ENCODE data around the gene MOB3B. TPM values are rescaled to one million over a fixed set of nuclear protein-coding genes. Genes with fewer than 3 reads are reported as not detected.

Gene MOB3B
- total and polyA plus RNA-seq, 2 of the 13 experiments (the other 11 are each of a cell fraction or from before 2014, with no cell fraction given) = 0.03 to 0.09 TPM

DNA sequence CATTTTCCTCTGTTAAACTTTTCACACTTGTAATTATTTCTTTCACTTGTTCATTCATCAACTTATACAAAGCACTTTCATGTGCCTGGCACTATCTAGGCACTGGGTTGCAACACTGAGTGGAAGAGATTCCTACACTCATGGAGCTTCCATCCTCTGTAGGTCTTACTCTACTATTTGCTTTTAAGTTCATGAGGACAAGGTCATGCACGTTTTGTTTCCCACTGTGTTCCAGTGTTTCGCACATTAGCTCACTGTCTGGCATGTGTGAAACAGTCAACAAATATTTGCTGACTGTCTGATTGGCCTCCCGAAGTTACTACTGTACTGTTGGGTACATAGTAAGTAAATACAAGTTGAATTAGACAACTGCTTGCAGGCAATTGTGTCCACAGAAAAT, 93.4 kb downstream of the MOB3B start (continued):
- TF ChIP-seq, protein P1, sequence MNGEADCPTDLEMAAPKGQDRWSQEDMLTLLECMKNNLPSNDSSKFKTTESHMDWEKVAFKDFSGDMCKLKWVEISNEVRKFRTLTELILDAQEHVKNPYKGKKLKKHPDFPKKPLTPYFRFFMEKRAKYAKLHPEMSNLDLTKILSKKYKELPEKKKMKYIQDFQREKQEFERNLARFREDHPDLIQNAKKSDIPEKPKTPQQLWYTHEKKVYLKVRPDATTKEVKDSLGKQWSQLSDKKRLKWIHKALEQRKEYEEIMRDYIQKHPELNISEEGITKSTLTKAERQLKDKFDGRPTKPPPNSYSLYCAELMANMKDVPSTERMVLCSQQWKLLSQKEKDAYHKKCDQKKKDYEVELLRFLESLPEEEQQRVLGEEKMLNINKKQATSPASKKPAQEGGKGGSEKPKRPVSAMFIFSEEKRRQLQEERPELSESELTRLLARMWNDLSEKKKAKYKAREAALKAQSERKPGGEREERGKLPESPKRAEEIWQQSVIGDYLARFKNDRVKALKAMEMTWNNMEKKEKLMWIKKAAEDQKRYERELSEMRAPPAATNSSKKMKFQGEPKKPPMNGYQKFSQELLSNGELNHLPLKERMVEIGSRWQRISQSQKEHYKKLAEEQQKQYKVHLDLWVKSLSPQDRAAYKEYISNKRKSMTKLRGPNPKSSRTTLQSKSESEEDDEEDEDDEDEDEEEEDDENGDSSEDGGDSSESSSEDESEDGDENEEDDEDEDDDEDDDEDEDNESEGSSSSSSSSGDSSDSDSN (CRISPR knock-in tag; IDR thresholded peaks at IDR 0.05) = no peak
- TF ChIP-seq TP53 (CRISPR knock-in tag; conservative IDR thresholded peaks at IDR 0.05) (no peak), MIER2 (CRISPR knock-in tag; IDR thresholded peaks at IDR 0.05) (0 out of 2 replicates have a peak, but pooled peaks have one; percentile 64), MAZ (IDR thresholded peaks at IDR 0.05; ENCODE audit: borderline replicate concordance, low read depth, low read length) (no peak), MAZ (CRISPR knock-in tag; IDR thresholded peaks at IDR 0.05; ENCODE audit: low read depth) (no peak), CBX5 (CRISPR knock-in tag; IDR thresholded peaks at IDR 0.05; ENCODE audit: borderline replicate concordance) (0 out of 2 replicates have a peak, but pooled peaks have one; percentile 71), KLF16 (CRISPR knock-in tag; IDR thresholded peaks at IDR 0.05) (peak in 1 of 2 experiments; percentile 89; a peak in 2 of 4 replicates), MTF1 (CRISPR knock-in tag; IDR thresholded peaks at IDR 0.05) (no peak), ZNF556 (CRISPR knock-in tag; IDR thresholded peaks at IDR 0.05; ENCODE audit: borderline replicate concordance) (peak; percentile 50; the same call in 1 of the 2 replicates), ZNF615 (CRISPR knock-in tag; IDR thresholded peaks at IDR 0.05; ENCODE audit: borderline replicate concordance) (no peak), MLLT10 (CRISPR knock-in tag; IDR thresholded peaks at IDR 0.05) (no peak), FOXK2 (IDR thresholded peaks at IDR 0.05) (0 out of 2 replicates have a peak, but pooled peaks have one; percentile 37), MXD4 (CRISPR knock-in tag; IDR thresholded peaks at IDR 0.05) (no peak)
- TF ChIP-seq, protein P2, sequence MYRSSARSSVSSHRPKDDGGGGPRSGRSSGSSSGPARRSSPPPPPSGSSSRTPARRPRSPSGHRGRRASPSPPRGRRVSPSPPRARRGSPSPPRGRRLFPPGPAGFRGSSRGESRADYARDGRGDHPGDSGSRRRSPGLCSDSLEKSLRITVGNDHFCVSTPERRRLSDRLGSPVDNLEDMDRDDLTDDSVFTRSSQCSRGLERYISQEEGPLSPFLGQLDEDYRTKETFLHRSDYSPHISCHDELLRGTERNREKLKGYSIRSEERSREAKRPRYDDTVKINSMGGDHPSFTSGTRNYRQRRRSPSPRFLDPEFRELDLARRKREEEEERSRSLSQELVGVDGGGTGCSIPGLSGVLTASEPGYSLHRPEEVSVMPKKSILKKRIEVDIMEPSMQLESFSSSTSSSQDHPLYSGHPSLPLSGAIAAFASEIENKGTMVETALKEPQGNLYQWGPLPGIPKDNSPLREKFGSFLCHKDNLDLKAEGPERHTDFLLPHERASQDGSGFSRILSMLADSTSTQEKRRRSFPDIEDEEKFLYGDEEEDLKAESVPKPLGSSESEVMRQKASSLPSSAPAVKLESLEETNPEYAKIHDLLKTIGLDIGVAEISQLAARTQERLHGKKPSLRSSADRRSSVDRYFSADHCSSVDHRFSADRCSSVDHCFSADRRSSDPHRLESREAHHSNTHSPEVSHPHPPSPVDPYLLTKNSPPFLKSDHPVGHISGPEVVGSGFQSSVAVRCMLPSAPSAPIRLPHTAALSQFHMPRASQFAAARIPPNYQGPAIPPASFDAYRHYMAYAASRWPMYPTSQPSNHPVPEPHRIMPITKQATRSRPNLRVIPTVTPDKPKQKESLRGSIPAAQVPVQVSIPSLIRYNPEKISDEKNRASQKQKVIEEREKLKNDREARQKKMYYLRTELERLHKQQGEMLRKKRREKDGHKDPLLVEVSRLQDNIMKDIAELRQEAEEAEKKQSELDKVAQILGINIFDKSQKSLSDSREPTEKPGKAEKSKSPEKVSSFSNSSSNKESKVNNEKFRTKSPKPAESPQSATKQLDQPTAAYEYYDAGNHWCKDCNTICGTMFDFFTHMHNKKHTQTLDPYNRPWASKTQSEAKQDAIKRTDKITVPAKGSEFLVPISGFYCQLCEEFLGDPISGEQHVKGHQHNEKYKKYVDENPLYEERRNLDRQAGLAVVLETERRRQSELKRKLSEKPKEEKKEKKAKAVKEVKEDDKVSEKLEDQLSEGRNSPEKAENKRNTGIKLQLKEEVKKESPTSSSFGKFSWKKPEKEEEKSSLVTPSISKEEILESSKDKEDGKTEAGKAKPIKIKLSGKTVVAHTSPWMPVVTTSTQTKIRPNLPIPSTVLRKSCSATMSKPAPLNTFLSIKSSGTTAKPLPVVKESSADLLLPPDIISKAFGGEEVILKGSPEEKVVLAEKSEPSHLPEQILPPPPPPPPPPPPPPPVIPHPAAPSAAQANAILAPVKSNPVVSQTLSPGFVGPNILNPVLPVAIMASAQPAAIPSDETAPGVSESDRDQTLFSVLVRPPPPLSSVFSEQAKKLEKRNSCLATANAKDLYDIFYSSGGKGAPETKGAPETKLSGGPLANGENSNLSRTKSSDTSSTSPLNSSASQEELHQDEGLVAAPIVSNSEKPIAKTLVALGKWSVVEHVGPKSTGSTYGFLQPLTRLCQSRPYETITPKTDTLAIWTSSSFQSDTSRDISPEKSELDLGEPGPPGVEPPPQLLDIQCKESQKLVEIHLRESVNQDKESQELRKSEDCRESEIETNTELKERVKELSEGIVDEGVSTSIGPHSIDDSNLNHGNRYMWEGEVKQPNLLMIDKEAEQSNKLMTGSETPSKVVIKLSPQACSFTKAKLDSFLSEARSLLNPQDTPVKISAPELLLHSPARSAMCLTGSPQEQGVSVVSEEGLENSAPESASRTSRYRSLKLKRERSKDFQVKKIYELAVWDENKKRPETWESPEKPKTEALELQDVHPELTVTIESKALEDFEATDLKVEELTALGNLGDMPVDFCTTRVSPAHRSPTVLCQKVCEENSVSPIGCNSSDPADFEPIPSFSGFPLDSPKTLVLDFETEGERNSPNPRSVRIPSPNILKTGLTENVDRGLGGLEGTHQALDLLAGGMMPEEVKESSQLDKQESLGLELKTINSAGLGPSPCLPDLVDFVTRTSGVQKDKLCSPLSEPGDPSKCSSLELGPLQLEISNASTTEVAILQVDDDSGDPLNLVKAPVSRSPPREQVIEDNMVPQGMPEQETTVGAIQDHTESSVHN (CRISPR knock-in tag; IDR thresholded peaks at IDR 0.05) = no peak
- TF ChIP-seq, protein P3, sequence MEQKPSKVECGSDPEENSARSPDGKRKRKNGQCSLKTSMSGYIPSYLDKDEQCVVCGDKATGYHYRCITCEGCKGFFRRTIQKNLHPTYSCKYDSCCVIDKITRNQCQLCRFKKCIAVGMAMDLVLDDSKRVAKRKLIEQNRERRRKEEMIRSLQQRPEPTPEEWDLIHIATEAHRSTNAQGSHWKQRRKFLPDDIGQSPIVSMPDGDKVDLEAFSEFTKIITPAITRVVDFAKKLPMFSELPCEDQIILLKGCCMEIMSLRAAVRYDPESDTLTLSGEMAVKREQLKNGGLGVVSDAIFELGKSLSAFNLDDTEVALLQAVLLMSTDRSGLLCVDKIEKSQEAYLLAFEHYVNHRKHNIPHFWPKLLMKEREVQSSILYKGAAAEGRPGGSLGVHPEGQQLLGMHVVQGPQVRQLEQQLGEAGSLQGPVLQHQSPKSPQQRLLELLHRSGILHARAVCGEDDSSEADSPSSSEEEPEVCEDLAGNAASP (CRISPR knock-in tag; IDR thresholded peaks at IDR 0.05; ENCODE audit: borderline replicate concordance) = peak; percentile 99
- TF ChIP-seq, protein P4, sequence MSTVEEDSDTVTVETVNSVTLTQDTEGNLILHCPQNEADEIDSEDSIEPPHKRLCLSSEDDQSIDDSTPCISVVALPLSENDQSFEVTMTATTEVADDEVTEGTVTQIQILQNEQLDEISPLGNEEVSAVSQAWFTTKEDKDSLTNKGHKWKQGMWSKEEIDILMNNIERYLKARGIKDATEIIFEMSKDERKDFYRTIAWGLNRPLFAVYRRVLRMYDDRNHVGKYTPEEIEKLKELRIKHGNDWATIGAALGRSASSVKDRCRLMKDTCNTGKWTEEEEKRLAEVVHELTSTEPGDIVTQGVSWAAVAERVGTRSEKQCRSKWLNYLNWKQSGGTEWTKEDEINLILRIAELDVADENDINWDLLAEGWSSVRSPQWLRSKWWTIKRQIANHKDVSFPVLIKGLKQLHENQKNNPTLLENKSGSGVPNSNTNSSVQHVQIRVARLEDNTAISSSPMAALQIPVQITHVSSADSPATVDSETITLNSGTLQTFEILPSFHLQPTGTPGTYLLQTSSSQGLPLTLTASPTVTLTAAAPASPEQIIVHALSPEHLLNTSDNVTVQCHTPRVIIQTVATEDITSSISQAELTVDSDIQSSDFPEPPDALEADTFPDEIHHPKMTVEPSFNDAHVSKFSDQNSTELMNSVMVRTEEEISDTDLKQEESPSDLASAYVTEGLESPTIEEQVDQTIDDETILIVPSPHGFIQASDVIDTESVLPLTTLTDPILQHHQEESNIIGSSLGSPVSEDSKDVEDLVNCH (CRISPR knock-in tag; IDR thresholded peaks at IDR 0.05) = no peak

Data from HepG2 (cell line).